HG03108 (cell line): ENCODE measurements around the gene PLXNB2.
"Not testable (repeated sequence)": the region's sequence is repeated elsewhere in the genome, so short reads cannot be mapped to it uniquely, and the experiment has no call there.

Experiments used
- ATAC-seq: cut with Tn5 transposase; IDR thresholded peaks from one replicate; pipeline ENCODE4 v1.9.1; 2021; ENCODE audit warnings: moderate library complexity; ENCODE audit not compliant: unreplicated experiment

Gene PLXNB2

GRCh38 chr22:50306753-50307749 is at the start of gene PLXNB2:
Gene PLXNB2, minus strand, starts transcription at chr22:50307646. Its CDS starts 17,062 bp downstream, at chr22:50290584.
- peak; percentile 42 for ATAC-seq

GRCh38 chr22:50357222-50357621 is 49.8 kb upstream of the PLXNB2 start:
- ATAC-seq = no peak

- ATAC-seq = no peak
Measured at GRCh38 chr22:50356186-50356585, 48.7 kb upstream of the PLXNB2 start.

- no peak for ATAC-seq
Measured at GRCh38 chr22:50348058-50348457, 40.6 kb upstream of the PLXNB2 start.

DNA sequence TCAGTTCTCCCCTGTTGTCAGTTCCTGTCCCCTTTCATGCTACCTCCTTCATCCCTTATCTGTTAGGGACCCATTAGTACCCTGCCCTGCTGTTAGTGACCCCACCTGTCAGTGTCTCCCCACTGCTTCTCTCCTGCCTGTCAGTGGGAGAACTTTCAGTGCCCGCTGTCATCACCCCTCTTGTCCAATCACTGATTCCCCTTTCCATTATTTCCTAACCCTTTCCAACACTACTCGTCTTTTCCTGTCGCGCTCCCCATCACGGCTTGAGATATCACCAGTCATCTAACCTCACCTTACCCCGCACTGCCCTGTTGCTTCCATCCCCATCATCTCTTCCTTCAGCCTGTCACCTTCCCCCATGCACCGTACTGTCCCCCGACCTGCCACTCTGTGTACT is 39.7 kb upstream of the PLXNB2 start:
- no peak for ATAC-seq

- no peak for ATAC-seq
Measured at GRCh38 chr22:50346470-50346869, 39.0 kb upstream of the PLXNB2 start.

DNA sequence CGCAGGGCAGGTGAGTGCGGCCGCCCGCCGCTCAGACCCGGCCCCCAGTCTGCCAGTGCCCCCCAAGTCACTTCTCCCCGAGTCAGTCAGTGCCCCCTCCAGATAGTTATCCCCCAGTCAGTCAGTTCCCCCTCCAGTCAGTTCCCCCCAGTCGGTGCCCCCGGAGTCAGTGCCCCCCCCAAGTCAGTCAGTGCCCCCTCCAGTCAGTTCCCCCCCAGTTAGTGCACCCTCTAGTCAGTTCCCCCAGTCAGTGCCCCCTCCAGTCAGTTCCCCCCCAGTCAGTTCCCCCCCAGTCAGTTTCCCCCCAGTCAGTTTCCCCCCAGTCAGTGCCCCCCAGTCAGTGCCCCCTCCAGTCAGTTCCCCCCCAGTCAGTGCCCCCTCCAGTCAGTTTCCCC is 36.1 kb upstream of the PLXNB2 start:
- no peak for ATAC-seq

DNA sequence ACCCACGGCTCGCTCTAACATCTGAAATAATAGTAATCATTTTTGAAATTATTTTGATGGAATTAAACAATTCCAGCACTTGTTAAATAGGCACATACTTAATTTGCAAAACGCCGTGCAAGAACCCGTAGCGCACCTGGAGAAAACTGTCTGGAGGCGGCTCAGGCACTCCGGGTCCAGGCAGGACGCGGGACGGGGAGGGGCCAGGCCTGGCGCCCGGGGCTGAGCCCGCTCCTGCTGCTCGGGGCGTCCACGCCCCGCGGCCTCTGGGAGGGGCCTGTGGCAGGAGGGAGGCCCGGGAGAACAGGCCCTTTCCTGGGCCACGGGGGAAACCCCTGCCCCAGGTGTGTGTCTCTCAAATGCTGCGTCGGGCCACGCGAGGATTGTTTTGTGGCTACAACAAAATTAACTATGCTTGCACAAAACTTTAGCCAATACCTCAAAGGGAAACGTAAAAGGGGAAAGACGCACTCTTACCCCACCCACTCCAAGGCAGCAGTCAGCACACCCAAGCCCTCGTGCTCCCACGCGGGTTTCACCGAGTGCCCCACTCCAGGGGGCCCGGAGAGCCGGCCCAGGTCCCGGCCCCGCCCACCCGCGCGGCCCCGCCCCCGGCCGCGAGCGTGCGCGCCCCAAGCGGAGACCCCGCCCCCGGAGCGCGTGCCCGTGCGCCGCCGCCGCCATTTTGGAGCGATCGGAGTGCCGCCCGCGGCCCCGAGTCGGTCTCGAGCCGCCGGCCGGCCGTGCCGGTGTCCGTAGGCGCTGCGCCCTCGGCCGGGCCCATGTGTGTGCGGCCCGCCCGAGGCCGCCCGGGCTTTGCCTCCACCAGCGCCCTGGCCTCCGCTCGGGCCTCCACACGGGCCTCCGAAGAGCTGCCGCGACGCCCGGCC is 35.5 kb upstream of the PLXNB2 start, which contains the start of gene PPP6R2:
TSS of gene PPP6R2 (plus strand) at position 677 of the 890 bp plus-strand sequence. CDS start 50,582 bp downstream, outside the sequence.
- ATAC-seq = peak; percentile 69

DNA sequence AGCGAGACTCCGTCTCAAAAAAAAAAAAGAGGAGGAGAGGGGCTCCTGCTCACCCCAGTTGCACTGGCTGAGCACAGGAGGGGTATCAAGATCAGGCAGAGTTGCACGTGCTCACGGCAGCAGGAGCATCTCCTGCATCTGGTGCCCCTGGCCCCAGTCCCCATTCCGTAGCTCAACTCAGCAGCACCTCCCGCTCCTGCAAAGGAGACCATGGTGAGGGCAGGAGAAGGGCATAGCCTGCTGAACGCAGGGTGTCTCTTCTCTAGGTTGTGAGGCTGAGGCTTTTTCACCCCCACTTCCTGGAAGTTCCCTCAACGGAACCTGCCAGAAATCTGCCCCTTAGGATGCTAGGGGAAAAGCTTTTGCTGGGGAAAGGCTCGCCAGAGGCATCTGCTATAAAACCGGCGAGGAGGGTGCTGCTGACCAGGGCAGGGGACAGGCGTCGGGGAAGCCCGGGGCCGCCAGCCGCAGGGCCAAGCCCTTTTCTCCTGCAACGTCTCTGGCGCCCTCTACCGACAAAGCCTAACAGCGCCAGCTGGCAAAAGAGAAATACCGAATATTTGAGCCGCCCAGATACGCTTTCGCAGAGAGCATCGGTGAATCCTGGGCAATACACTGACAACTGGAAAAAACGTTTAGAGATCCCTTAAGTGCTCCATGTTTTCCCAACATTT is 34.7 kb upstream of the PLXNB2 start:
- peak; percentile 57 for ATAC-seq

DNA sequence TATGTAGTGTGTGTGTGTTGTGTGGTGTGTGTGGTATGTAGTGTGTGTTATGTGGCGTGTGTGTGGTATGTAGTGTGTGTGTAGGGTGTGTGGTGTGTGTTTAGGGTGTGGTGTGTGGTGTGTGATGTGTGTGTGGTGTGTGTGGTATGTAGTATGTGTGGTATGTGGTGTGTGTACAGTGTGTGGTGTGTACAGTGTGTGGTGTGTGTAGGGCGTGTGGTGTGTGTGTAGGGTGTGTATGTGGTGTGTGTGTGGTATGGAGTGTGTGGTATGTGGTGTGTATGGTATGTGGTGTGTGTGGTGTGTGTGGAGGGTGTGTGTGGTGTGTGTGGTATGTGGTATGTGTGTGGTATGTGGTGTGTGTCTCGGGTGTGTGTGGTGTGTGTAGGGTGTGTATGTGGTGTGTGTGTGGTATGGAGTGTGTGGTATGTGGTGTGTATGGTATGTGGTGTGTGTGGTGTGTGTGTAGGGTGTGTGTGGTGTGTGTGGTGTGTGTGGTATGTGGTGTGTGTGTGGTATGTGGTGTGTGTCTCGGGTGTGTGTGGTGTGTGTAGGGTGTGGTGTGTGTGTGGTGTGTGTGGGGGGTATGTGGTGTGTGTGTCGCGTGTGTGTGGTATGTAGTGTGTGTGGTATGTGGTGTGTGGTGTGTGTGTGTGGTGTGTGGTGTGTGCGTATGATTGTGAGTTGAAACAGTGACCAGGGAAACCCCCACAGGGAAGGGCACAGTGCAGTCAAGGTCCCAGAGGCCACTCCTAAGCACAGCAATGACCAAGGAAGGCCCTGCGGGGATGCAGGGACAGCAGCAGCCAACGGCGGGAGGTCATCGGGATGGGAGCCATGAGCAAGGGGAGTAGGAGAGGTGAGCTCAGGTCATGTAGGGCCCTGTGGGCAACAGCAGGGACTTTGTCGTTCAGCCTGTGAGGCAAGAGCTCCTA is 32.8 kb upstream of the PLXNB2 start:
- no peak for ATAC-seq

DNA sequence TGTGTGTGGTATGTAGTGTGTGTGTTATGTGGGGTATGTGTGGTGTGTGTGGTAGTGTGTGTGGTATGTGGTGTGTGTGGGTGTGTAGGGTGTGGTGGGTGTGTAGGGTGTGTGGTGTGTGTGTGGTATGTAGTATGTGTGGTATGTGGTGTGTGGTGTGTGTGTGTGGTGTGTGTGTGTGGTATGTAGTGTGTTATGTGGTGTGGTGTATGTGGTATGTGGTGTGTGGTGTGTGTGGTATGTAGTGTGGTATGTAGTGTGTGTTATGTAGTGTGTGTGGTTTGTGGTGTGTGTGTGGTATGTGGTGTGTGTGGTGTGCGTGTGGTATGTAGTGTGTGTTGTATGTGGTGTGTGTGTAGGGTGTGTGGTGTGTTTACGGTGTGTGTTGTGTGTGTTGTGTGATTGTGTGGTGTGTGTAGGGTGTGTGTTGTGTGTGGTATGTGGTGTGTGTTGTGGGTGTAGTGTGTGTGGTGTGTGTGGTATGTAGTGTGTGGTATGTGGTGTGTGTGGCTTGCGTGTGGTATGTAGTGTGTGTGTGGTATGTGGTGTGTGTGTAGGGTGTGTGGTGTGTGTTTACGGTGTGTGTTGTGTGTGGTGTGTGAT is 31.5 kb upstream of the PLXNB2 start:
- no peak for ATAC-seq

- ATAC-seq = no peak
Measured at GRCh38 chr22:50338042-50338573, 30.7 kb upstream of the PLXNB2 start.

- ATAC-seq = no peak
Measured at GRCh38 chr22:50337262-50338041, 30.0 kb upstream of the PLXNB2 start.

- not testable (repeated sequence) for ATAC-seq
Measured at GRCh38 chr22:50334433-50334832, 27.0 kb upstream of the PLXNB2 start.

- ATAC-seq = no peak
Measured at GRCh38 chr22:50329236-50329635, 21.8 kb upstream of the PLXNB2 start.

- no peak for ATAC-seq
Measured at GRCh38 chr22:50327711-50328019, 20.2 kb upstream of the PLXNB2 start.

GRCh38 chr22:50326956-50327710 is 19.7 kb upstream of the PLXNB2 start, which contains the start of gene DENND6B:
Gene DENND6B, minus strand, starts transcription at chr22:50327012. Its CDS starts 24 bp downstream, at chr22:50326988.
- peak; percentile 80 for ATAC-seq
